ENCODE data around the gene B4GALT7. TPM values are rescaled to one million over a fixed set of nuclear protein-coding genes. Genes with fewer than 3 reads are reported as not detected.

The B4GALT7 gene
- total RNA-seq, 4 donors from 2014 or later: 13.9 to 19.4 (median 17.4) TPM

Other genes with a start within 250 kb of the B4GALT7 start
- 100 to 1,000 TPM; 119 to 191 (median 160) TPM for gene LMAN2, start 248.5 kb upstream of the B4GALT7 start, total RNA-seq
- gene RGS14, start 242.2 kb upstream of the B4GALT7 start, total RNA-seq: 10 to 100 TPM; 38.5 to 85.9 (median 68.8) TPM
- gene SLC34A1, start 215.7 kb upstream of the B4GALT7 start, total RNA-seq: under 1 TPM in 1 of 4 donors, not detected in 3; 0.29 TPM
- not detected for gene PFN3, start 199.5 kb upstream of the B4GALT7 start, total RNA-seq
- gene F12, start 190.6 kb upstream of the B4GALT7 start, total RNA-seq: 10 to 100 TPM in 1 of 4 donors, 1 to 10 TPM in 3; 2.3 to 18.4 (median 7.1) TPM
- gene GRK6, start 173.5 kb upstream of the B4GALT7 start, total RNA-seq: 10 to 100 TPM; 29.1 to 62.2 (median 37.1) TPM
- gene PRR7, start 153.3 kb upstream of the B4GALT7 start, total RNA-seq: 1 to 10 TPM; 5.7 to 9.8 (median 7.8) TPM
- 10 to 100 TPM; 13.1 to 43.4 (median 25.3) TPM for gene DBN1, start 126.5 kb upstream of the B4GALT7 start, total RNA-seq
- gene PDLIM7, start 102.5 kb upstream of the B4GALT7 start, total RNA-seq: 10 to 100 TPM; 28.7 to 41.3 (median 32.0) TPM
- gene DOK3, start 90.3 kb upstream of the B4GALT7 start, total RNA-seq: 1 to 10 TPM in 3 of 4 donors, under 1 TPM in 1; 0.89 to 7.3 (median 1.8) TPM
- gene DDX41, start 83.2 kb upstream of the B4GALT7 start, total RNA-seq: 100 to 1,000 TPM in 2 of 4 donors, 10 to 100 TPM in 2; 83.8 to 148 (median 103) TPM
- 100 to 1,000 TPM in 1 of 4 donors, 10 to 100 TPM in 3; 55.6 to 328 (median 78.2) TPM for gene FAM193B, start 45.6 kb upstream of the B4GALT7 start, total RNA-seq
- 10 to 100 TPM; 60.3 to 84.5 (median 79.5) TPM for gene TMED9, start 7.9 kb upstream of the B4GALT7 start, total RNA-seq
- gene FAM153A, start 182.8 kb downstream of the B4GALT7 start, total RNA-seq: 10 to 100 TPM in 2 of 4 donors, 1 to 10 TPM in 2; 8.1 to 11.8 (median 9.5) TPM